Heart left ventricle (tissue), 13 donors: ENCODE results near the gene SAP30.

Source experiments
- CTCF ChIP-seq, 12 donors: fragments of 200-600 bp; sonication (generic) in 4 of 12; IDR thresholded peaks; one replicate each; pipeline versions ENCODE4 v1.5.0 to v1.8.0; 2018 to 2022; ENCODE audit warnings: antibody characterized with exemption in 12 of 12, mild to moderate bottlenecking in 5 of 12
- POLR2A ChIP-seq, 2 donors: fragments of 450-650 bp; IDR thresholded peaks; one replicate each; pipeline ENCODE4 v1.6.1; 2017; ENCODE audit warnings: antibody characterized with exemption in 2 of 2, mild to moderate bottlenecking in 2 of 2, moderate library complexity in 2 of 2
- donor health status: ischemic (EF 13 %, LVEDD 7.1; RV severe dilation, severe dysfunction).
- donor health status: DM: no; HTN: yes; CAD: no.
- donor health status: DM: no; HTN: no; CAD: no.
- donor health status: ischemic (EF 25% LVEDD 6.9; RV normal size, moderate dysfunction).
- donor health status: ischemic (EF 25% LVEDD 5.7; RV mildly dilated, moderate dysfunction).
- donor health status: ischemic (EF 35%, LVEDD 5.7; RV mildly dilated, moderate dysfunction).
- donor health status: nonischemic (EF 11% LVEDD 7.7; RV severe dilation, severe dysfunction).
- donor health status: DM: yes; HTN: yes; CAD: no.
- donor health status: PGD.
- donor health status: ischemic (EF 29% LVEDD 5.4; RV normal size, mild dysfunction).
- donor health status: nonischemic (EF 23%, LVEDD 6.1; RV moderate dilation, normal function).

- TF ChIP-seq CTCF (IDR thresholded peaks at IDR 0.05) (no peak), POLR2A (IDR thresholded peaks at IDR 0.05) (no peak)
Observed at GRCh38 chr4:173401063-173401462, 30.3 kb downstream of the SAP30 start.
